Stimulated activated naive CD8-positive, alpha-beta T cell treated with anti-CD3 and anti-CD28 coated beads, Interleukin-15, Interleukin-2, amounts not matched to agents 100 U/mL and 50 U/mL, for 24 hours (primary cell): ENCODE results near the gene CCBE1.
"Not testable (repeated sequence)": the region's sequence is repeated elsewhere in the genome, so short reads cannot be mapped to it uniquely, and the experiment has no call there.

Experiments
- ATAC-seq: fragments of 150-1000 bp; cut with Tn5 transposase; one replicate; pipeline ENCODE4 v1.10.0; 2021
- DNase-seq: peaks from one replicate; pipeline ENCODE4 v3.0.0; 2021

Gene CCBE1

GRCh38 chr18:59681051-59681450, 16.2 kb downstream of the CCBE1 start:
- ATAC-seq (no peak), DNase-seq (no peak)

DNA sequence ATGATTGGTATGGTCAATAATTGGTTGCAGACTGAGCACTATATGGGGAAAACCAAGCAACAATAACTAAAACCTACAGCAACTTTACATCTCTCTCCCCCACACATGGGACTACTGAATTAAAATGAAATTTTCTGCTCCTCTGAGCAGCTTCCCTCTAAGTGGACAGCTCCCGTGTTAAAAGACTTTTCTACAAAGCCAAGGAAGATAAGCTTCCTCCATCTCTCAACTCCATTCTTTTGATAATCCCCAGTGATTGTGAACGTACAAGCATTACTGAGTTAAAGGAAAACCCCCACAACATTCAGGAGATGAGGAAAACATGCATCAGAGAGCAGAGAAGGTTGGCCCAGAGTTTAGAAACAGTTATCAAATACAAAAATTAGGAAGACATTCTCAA, 21.9 kb downstream of the CCBE1 start:
- no peak for ATAC-seq
- no peak for DNase-seq

- ATAC-seq, result no peak
- no peak for DNase-seq
Measured at GRCh38 chr18:59674903-59675270, 22.3 kb downstream of the CCBE1 start.

DNA sequence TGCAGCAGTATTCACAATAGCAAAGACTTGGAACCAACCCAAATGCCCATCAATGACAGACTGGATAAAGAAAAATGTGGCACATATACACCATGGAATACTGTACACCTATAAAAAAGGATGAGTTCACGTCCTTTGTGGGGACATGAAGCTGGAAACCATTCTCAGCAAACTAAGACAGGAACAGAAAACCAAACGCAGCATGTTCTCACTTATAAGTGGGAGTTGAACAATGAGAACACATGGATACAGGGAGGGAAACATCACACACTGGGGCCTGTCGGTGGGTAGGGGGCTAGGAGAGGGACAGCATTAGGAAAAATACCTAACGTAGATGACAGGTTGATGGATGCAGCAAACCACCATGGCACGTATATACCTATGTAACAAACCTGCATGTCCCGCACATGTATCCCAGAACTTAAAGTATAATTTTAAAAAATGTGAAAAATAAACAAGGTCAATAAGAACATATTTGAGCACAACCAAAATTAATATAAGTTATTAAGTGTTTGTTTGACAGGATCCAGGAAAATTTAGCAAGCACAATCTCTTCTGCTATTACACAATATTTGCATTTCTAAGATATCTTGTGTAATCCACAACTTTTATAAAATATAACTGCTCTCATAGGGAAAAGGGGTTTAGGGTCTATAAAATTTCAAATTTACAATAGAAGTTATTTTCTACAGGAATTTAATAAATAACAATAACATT, 22.9 kb downstream of the CCBE1 start:
- ATAC-seq, result no peak
- no peak for DNase-seq

- ATAC-seq (no peak), DNase-seq (no peak)
Measured at GRCh38 chr18:59672235-59672711, 24.9 kb downstream of the CCBE1 start.

GRCh38 chr18:59671551-59671950, 25.7 kb downstream of the CCBE1 start:
- ATAC-seq, result no peak
- DNase-seq, result no peak

DNA sequence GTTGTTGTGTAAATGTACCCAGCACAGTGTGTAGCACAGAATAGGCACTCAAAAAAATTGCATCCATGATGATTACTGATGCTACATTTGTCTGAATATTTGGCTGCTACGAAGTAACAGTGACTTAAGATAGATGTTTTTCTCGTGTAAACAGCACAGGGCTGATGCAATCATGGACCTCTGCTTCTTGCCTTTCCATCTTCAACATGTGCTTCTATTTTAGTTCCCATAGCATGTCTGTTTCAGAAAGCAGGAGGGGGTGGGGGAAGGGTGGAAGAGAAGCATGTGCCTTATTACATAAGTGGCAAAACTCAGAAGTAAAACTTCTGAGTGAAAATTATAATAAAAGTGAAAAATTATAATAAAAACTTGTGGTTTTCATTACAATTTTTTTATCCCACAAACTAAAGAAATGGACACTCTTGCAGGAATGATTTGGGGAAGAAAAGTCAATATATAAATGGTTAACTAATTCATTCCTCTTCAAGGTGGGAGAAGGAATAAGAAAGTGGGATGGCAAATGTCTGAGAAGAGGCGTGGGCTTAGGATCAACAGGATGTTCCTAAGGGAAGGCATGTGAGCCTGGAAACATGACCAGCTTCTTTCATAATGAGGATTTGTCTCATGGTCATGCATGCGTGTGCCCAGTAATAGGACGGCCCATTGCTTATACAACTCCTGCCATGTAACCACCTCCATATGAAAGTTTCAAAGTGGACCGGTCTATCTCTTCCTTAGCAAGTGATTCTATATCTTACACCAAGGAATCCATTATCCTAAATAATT, 27.2 kb downstream of the CCBE1 start:
- no peak for DNase-seq
- ATAC-seq, result no peak

GRCh38 chr18:59667488-59667887, 29.7 kb downstream of the CCBE1 start:
- DNase-seq, result no peak
- no peak for ATAC-seq

GRCh38 chr18:59666007-59666402, 31.2 kb downstream of the CCBE1 start:
- DNase-seq, ATAC-seq: not testable (repeated sequence)

DNA sequence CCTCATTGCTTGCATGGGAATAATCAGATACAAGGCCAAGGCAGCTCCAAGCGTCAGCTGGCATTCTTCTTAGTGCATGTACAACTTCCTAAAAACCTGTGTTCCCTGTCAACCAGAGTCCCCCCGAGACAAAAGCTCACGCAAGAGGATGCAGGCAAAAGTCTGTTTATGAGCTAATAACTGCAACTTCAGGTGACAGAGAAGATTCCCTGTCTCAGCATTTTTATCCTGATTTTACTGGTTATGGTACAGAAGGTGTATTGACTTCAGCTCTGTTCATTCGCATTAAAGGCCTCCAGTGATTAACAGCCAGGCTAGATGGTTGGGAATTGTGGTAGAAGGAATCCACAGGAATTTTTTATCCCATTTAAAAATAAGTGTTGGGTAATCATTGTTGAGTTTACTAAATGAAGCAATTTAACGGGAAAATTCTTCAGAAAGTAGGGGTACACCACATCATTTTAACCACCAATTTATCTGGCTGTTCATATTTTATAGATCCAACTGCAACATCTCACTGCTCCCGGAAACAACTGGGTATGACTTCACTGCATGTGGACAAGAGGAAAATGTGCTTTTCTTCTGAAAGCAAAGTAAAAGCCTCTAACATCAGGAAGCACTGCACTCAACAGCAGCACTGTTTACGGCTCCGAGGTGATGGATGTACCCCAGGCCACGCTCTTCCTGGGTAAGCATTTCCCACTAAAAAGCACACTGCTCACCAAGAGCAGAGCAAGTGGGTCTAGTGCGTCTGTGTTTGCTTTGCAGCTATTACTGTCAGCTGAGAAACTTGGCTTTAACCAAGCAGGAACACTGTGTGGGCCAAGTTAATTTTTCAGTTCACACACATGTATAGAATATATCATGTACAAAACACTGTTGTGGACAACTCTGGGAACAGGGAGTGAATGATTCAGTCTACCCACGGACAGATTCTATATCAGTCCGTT, 31.9 kb downstream of the CCBE1 start:
- no peak for DNase-seq
- no peak for ATAC-seq

- no peak for DNase-seq
- no peak for ATAC-seq
Measured at GRCh38 chr18:59664329-59664728, 32.9 kb downstream of the CCBE1 start.

DNA sequence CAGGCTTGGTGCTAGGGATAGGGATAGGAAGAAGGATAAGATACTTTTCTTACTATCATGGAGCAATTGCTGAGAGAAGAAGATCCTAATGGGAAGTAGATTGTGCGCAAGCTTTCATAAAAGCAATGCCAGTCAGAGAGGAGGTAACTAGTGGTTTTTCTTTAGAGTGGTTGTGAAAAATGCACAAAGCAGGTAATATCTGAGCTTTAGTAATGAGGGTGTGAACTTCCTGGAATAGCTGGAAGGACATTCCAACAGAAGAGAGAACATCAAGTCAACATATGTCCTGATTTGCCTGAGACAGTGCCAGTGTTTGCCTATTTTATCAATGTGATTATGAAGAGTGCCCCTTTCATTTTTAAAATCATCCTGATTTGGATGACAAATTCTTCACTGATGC, 34.1 kb downstream of the CCBE1 start:
- no peak for ATAC-seq
- no peak for DNase-seq

DNA sequence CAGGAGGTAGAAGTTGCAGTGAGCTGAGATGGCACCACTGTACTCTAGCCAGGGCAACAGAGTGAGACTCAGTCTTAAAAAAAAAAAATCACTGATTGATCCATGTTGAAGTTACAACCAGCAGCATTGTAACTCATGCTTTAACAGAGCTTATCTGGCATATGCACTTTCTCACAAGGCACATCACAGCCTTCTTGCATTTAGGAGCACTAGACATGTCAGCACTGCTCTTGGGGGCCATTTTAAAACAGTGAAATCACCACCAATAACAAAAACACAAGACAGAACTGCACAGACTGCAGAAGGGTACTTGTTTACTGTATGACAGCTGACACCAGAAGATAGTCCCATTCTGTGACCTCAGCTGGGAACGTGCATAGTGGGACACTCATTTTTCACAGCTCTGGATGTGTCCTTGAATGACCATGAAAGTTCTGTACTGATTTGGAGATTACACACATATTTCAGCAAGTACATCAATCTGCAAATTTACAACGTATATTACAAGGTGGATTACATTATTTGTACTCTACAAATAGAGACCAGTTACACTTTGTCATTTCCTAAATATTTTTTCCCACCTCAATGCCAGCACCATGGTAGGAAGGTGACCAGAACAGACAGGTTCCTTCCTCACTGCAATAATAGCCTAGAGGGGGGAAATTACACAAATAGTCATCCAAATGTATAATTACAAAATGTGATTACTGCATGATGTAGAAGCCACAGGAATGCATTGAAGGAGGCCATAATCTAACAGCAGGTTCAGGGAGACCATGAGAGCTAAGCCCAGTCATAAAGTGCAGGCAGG, 35.1 kb downstream of the CCBE1 start:
- no peak for ATAC-seq

DNA sequence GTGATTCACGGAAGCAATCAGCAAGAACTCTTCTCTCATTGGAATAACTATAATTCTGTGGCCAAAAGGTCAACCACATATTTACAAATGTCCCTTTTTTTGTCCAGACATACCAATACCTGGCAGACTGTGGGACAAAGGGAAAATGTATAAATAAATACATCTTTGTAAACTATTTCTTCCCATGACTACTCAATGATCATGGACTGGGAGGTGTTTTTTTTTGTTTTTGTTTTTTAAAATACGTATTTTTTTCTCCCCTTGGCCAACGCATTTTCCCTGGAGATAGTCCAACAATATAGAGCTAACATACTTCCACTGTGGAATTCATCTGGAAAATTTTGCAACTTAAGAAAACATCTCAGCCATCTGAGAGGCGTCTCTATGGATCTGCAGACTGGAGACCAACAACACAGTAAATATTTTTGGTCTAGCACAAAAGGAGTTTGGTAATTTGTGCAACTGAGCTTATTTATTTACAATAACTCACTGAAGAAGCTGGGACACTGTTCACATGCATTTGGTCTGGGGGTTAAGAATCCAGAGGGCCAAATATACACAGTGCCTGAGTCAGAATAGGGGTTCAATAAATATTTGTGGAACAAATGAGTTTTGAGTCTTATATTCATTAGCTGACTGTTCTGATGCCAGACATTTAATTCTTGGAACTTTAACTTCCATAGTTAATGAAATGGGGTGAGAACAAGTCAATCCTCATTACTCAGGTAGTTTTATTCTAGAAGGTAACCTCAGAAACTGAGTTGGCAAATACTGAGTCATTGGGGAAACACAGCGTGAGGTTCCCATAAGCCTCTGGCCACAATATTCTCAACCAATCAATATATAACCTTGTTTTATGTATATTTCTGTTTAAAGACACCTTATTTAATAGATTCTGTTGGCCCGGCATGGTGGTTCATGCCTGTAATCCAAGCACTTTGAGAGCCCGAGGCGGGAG, 36.2 kb downstream of the CCBE1 start:
- ATAC-seq (no peak), DNase-seq (no peak)

More for the DNA sequence above, 35.1 kb downstream of the CCBE1 start:
- no peak for DNase-seq

GRCh38 chr18:59660366-59660765, 36.9 kb downstream of the CCBE1 start:
- DNase-seq (no peak), ATAC-seq (no peak)

DNA sequence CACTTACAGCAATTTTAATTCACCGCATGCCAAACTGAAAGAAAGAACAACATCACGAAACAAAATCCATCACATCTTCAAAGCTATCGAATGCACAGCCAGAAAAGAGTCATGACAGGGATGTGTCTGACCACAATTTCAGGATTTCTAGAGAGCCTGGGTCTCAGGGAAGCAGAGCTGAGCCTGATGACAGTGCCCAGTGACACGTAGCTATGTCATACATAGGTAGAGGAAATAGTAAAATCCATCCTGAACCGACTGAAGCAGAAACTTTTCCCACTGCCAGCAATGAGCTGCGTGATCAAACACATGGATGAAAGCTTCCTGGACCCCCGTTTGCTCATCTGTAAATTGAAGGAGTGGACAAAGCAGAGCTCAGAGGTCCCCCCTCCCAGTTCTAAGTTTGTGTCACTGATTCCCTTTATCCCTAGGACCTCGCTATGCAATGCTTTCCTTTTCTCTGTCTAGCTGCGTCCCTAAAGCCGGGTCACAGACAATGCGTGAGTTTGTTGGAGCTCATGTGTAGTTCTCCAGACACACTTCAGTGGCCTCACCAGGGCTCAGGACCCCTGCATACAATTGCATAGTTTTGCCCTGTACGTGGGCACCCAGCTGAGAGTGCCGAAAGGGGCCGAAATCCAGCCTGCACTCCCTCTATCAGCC, 37.6 kb downstream of the CCBE1 start:
- ATAC-seq (no peak), DNase-seq (no peak)

DNA sequence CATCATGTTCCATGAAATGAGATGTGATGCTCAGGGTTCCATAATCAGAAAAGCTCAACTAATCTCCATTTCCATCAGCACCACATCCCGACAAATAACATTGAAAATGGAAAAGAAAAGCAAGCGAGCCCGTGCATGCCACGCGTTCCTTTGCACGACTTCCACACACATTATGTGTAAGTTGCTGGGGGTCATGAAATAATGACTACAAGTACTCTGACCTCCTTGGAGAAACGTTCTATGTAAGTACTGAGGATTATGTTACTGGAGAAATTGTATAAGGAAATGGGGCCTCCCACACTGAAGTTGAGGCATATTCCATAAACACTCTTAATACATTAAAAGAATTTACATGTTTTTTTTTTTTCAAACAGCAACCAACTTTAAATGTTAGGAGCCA, 38.3 kb downstream of the CCBE1 start:
- ATAC-seq (no peak), DNase-seq (no peak)

GRCh38 chr18:59657012-59657411, 40.2 kb downstream of the CCBE1 start:
- no peak for DNase-seq
- no peak for ATAC-seq

DNA sequence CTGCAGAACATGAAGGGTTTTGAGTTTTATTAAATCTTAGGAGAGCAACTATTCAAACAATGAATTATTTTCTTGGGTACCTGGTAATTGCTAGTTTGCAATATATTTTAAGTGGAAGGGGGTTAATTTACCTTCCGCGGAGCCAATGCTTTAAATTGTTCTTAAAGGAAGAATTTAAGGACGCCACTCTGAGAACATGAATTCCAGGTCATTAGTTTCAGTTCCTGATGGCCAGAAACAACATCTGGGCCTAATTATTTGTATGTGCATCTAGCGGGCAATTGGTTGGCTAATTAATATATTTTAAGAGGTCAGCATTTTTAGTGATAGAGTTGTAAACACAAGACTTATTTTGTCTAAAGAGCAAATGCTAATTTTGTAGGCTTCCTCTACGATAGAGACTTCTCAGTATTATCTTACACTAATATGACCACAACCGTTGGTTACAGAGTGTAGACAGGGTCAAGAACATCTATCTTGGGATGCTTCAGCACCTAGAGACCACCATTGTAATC, 40.8 kb downstream of the CCBE1 start:
- DNase-seq, result no peak
- no peak for ATAC-seq

GRCh38 chr18:59655676-59656075, 41.5 kb downstream of the CCBE1 start:
- DNase-seq (no peak), ATAC-seq (no peak)
